Tracheal epithelial cell (primary cell): ENCODE measurements around the gene ZYG11A. TPM values are rescaled to one million over a fixed set of nuclear protein-coding genes. Genes with fewer than 3 reads are reported as not detected.

Experiments
- total RNA-seq: library from RNA; depleted of rRNA; stranded (reverse); fragments of >200 nt; gene quantifications from 2 replicates; pipeline ENCODE4 v1.2.1, GENCODE V29; 2014

The ZYG11A gene
- 0.48 TPM in 1 of 2 replicates, not detected in the other for total RNA-seq

GRCh38 chr1:52842643-52843310 is at the start of gene ZYG11A:
Gene ZYG11A (plus strand): TSS chr1:52842760. CDS start chr1:52842884, 124 bp downstream.

GRCh38 chr1:52927212-52928014 is 84.9 kb downstream of the ZYG11A start, which contains the start of gene SCP2:
Gene SCP2 (plus strand): TSS chr1:52927276. CDS start chr1:52927397, 121 bp downstream.

Other genes with a start within 250 kb of the ZYG11A start
- gene GPX7, start 240.4 kb upstream of the ZYG11A start, total RNA-seq, result 2.3 and 6.0 TPM in 2 replicates
- not detected in 2 replicates for gene SHISAL2A, start 209.6 kb upstream of the ZYG11A start, total RNA-seq
- gene COA7, start 144.4 kb upstream of the ZYG11A start, total RNA-seq, result 10.4 and 12.0 TPM in 2 replicates
- 28.4 and 31.1 TPM in 2 replicates for gene ZYG11B, start 116.3 kb upstream of the ZYG11A start, total RNA-seq
- 17.6 and 30.5 TPM in 2 replicates for gene ECHDC2, start 79.0 kb downstream of the ZYG11A start, total RNA-seq
- gene SCP2, start 84.5 kb downstream of the ZYG11A start, total RNA-seq, result 88.2 and 95.5 TPM in 2 replicates
- 0.48 TPM in 1 of 2 replicates, not detected in the other for gene PODN, start 219.5 kb downstream of the ZYG11A start, total RNA-seq